Measurements from ENCODE around the gene CWC22.
"Not testable (repeated sequence)": the region's sequence is repeated elsewhere in the genome, so short reads cannot be mapped to it uniquely, and the experiment has no call there.

The CWC22 gene

DNA sequence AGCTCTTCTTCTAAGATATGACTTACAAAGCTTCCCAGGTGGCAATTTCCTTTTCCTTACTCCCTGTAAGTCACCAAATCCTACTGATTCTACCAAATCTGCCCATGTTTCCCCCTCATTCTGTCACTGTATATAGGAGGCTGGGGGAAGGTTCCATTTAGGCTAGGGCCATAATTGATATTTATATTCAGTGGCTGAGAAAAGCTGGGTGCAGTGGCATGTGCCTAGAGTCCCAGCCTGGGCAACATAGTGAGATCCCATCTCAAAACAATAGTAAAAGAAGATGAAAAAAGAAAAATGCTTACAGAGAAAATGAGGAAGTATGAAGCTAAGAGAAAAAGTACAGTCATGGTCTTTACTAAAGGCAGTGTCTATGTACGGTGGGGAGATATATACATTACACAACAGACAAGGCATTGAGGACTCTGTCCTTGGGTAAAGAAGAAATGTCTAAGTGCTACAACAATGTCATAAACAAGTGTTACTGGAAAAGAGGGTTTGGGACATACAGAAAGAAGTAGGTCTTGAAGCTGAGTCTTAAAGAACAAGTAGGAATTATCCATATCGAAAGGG is 4.8 kb downstream of the CWC22 start:
- DNase-seq: no peak

DNA sequence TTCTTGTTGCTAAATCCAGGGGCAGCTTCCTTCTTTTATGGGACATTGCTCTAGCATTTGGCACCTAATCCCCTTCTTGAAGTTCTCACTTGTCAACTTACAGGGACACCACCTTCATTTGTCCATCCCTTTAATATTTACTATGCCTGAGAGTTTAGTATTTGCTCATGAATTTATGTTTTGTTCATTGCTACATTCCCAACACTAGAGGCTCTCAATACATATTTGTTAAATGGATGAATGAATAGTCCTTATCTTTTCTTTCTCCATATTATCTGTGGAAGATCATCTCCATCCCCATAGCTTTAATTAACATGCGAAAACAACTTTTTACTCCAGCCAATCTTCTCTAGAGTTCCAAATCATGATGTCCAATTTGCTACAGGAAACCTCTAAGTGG is 5.4 kb downstream of the CWC22 start:
- DNase-seq: no peak

- no peak for DNase-seq
Measured at GRCh38 chr2:180000434-180000833, 6.7 kb downstream of the CWC22 start.

DNA sequence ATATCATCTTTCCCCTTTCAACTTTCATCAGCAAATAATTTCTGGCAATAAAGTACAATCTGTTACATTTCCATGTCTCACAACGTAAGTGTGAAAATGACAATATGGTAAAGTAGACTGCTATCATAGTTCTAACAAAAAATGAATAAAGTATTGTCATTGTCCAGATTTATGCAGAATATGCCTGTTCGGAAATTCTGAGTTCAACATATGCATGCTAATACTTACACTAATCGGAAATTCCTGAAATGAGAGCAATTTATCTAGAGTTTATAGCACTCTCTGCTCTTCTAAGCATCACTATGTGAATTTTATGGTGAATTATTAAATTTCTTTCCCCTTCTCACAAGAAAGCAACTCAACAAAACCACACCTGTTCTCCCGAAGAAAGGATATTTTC is 8.1 kb downstream of the CWC22 start:
- DNase-seq: no peak

DNA sequence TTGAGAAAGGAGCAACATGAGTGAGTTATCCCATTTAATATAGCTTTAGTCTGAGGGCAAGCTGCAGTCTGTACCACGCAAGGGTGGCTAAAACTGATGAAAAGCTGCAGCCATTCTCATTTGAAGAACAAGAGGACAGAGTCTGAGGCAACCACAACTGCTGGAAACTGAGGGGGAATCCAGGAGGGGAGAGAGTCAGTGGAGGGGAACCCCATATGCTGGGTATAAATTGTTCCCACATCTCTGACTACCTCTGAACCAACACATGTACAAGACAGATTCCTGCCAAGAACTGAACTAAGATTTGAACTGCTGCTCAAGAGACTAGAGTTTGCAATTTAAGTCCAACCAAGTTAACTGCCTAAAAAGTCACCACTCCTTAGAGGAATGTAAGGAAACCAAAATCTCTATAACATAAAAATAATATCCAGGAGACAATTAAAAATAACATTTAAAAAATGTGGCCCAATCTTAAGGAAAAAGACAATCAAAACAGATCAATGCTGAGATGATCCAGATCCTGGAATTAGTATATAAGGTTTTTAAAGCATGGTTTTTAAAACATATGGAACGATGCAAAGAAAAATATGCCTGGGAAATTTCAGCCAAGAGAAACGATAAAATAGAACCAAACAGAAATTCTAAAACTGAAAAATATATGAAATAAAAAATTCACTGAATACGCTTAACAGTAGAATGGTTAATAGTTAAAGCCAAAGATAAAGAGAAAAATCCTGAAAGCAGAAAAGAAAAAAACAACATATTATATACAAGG is 11.2 kb downstream of the CWC22 start:
- no peak for DNase-seq

DNA sequence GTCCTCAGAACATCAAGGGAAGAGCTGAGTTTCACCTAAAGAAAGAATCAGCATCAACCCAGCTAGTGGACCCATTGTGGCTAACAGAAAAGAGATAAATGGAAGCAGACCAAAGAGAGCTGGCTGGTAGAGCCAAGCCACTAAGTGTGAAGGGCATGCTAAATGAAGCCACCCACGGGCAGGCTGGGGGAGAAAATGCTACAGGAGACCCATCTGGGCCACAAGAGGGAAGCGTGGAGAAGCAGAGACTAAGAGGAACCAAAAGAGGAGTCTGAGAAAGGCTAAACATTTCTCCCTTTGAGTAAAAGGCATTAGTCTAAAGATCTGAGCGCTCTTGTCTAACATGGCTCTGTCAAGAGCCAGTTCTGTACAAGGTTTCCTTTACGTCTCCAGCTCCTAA is 15.8 kb downstream of the CWC22 start:
- no peak for DNase-seq

DNA sequence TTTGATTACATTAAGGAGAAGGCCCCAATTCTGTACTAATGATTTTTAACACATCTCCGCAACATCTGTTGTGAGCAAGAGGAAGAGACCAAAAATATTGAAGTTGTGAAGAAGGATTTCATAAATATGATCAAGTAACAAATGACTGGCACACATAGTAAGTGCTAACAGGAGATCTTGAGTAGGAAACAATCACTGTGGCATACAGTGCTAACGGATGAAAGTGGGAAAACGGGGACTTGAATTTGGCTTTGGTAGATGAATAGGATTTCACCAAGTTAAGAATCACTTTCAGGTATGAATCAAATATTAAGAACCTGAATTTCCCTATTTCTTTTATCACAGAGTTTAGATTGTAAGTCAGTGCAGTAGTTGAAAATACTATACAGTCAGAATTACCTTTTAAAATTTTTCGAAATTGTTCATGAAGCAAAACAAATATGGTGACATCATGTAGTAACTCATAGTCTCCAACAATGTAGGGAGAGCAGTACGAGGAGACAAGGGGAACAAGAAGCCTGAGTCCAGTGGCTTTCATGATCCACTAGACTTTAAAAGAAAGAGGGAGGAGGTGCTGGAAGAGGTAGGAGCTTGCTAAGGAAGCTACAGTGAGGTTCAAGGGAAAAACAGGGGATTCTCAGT is 16.3 kb downstream of the CWC22 start:
- no peak for DNase-seq

- no peak for DNase-seq
Measured at GRCh38 chr2:179987916-179988315, 19.2 kb downstream of the CWC22 start.

DNA sequence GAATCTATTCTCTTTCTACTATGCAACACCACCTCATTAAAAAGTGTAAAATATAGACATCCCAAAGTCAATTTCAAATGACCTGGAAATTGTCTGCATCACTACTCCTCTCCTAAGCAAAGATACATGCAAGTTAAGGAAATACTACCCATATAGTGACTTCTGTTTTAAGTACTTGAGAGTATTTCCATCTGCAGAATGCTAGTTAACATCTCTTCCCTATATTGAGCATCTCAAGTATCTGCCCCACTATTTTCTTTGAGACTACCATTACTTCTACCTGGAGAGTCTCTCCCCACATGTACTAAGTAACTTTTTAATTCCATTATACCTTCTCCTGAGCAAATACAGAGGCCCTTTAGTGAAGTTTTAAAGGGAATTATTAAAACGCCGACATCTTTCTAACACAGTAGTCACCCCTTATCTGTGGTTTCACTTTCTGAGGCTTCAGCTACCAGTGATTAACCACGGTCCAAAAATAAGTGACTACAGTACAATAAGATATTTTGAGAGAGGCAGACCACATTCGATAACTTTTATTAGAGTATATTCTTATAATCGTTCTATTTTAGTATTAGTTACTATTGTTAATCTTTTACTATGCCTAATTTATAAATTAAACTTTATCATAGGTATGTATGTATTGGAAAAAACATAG is 21.8 kb downstream of the CWC22 start:
- DNase-seq: no peak

DNA sequence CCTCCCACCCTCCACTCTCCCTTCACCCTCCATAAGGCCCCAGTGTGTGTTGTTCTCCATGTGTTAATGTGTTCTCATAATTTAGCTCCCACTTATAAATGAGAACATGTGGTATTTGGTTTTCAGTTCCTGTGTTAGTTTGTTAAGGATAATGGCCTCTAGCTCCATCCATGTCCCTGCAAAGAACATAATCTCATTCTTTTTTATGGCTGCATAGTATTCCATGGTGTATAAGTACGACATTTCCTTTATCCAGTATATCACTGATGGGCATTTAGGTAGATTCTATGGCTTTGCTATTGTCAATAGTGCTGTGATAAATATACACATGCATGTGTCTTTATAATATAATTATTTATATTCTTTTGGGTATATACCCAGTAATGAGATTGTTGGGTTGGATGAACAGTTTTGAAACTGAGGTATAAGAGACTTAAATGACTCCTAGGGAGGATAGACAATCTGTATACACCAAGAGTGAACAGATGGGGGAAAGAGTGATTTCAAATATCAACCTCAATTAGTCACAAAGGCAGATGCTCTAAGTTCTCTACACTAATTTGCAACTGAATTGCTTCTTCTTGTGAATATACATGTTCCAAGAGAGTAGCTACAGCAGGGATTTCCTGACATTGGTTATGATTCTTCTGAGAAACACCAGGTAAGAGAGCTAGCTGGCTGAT is 23.7 kb downstream of the CWC22 start:
- DNase-seq: no peak

DNA sequence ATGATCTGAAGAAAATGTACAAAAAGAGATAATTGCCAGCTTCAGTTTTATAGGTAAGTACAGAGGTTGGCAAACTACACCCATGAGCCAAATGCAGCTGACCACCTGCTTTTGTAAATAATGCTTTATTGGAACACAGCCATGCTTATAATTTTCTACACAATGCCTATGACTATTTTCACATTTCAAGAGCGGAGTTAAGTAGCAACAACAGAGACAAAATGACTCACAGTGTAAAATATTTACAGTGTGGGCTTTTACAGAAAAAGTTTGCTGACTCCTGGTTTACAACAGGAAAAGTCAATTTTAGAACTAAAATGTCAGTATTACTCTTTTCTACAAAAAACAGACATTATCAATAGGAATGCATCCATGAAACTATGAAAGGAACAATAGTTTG is 26.0 kb downstream of the CWC22 start:
- no peak for DNase-seq

- DNase-seq: no peak
Measured at GRCh38 chr2:179974761-179975160, 32.3 kb downstream of the CWC22 start.

DNA sequence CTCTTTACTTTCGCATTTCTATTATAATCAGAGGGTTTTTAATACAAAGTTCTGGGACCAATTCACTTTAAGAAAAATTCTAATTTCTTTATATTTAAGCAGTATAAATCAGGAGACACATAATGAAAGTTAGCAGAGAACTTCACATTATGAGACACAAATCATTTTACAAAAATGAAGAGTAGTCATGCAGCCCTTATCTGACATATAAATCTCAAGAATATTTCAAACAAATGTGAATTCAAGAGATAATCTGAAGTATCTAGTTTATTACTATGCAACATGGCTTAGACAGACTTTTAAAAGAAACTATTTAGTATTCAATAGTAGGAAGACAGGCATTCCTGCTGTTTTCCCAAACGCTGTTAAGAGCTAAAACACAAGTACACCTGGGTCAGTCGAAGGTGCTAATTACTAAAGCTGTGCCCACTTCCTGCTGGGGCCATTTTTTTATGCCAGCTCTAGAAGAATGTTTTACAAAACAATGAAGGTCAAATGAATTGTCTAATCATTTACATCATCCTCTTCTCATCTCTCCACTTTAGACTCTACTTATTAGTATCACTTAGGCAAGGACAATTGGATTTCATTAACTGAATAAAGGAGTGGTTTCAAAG is 40.2 kb downstream of the CWC22 start:
- DNase-seq: no peak

GRCh38 chr2:179965291-179966258 is 41.5 kb downstream of the CWC22 start:
- DNase-seq: no peak

GRCh38 chr2:179963626-179964025 is 43.5 kb downstream of the CWC22 start:
- no peak for DNase-seq

DNA sequence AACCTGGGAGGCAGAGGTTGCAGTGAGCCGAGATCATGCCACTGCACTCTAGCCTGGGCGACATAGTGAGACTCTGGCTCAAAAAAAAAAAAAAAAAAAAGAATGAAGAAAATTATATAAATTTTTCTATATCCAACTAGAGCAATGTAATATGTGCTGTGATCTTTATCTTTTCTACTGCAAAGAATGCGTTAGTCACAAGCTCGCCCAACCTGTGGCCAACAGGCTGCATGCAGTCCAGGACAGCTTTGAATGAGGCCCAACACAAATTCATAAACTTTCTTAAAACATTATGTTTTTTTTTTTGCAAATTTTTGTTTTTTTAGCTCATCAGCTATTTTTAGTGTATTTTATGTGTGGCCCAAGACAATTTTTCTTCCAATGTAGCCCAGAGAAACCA is 48.8 kb downstream of the CWC22 start:
- not testable (repeated sequence) for DNase-seq

DNA sequence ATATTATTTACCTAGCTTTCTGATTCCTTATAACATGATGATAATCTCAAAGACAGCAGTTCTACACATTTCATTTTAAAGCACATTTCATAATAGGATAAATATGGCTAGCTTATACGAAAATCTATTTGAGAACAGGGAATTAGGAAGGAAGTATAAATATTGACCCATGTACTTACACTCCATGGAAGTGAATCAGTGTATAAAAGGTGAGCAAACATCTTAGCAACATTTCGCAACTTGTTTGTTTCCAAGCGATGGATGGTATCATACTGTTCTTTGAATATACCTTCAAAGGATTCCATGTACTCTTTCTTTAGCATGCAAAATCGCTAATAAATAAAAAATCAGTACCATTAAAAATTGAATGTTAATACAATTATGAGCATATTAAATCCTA is 53.1 kb downstream of the CWC22 start:
- DNase-seq: no peak

GRCh38 chr2:179953359-179953758 is 53.7 kb downstream of the CWC22 start:
- no peak for DNase-seq

GRCh38 chr2:179952658-179953057 is 54.4 kb downstream of the CWC22 start:
- DNase-seq: no peak

GRCh38 chr2:179951680-179952079 is 55.4 kb downstream of the CWC22 start:
- no peak for DNase-seq

DNA sequence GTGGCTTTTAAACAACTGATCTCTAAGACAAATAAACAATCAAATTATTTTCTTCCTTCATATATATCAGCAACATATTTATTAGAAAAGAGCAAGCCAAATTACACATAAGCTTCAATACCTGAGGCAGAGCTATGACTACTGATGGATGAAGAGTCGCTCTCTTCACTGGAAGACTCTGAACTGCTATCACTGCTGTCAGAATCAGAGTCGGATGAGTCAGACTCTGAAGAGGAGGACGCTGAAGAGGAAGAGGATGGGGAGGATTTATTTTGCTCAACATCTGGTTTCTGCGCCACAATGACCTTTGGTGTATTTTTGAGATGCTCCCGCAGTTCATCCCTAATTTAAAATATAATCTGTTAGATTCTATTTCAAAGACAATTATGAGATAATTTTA is 56.7 kb downstream of the CWC22 start:
- DNase-seq: no peak

DNA sequence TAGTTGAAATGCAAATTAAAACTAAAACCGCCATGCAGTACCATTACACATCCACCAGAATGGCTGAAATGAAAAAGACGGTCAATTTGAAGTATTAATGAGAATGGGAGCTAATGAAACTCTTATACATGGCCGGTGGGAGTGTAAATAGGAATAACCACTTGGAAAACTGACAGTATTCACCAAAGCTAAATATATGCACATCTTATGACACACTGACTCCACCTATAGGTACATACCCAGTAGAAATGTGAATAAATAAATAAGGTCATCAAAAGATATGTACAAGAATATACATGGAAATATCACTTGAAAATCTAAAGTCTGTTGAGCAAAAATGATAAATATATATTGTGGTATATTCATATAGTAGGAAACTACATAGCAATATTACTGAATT is 57.7 kb downstream of the CWC22 start:
- DNase-seq: no peak

All from activated T-cell treated with anti-CD3 and anti-CD28 coated beads, Interleukin-2, amount 50 U/mL, for 1 hour (primary cell).